Mononuclear cell (primary cell): Measurements from ENCODE around the gene IFNA5. TPM values are rescaled to one million over a fixed set of nuclear protein-coding genes. Genes with fewer than 3 reads are reported as not detected.

Source experiments
- H3K27me3 ChIP-seq: 2 replicates; pipeline ENCODE4 v1.6.0; 2011; ENCODE audit warnings: low read length, control low read depth; ENCODE audit not compliant: insufficient read depth
- H3K4me1 ChIP-seq: 2 replicates; pipeline ENCODE4 v1.5.1; 2011; ENCODE audit warnings: mild to moderate bottlenecking, low read length, control low read depth; ENCODE audit not compliant: insufficient read depth
- H3K4me3 ChIP-seq: 2 replicates; pipeline ENCODE4 v1.5.1; 2011; ENCODE audit warnings: mild to moderate bottlenecking, low read length, moderate library complexity
- H3K9me3 ChIP-seq: 2 replicates; pipeline ENCODE4 v1.5.1; 2011; ENCODE audit warnings: low read depth, mild to moderate bottlenecking, control low read depth, low read length
- total RNA-seq: library from RNA; depleted of rRNA; stranded (reverse); fragments of >200 nt; gene quantifications from one replicate; pipeline ENCODE4 v1.2.3, GENCODE V29; 2012

The IFNA5 gene
- total RNA-seq, 1 donor = 0.10 TPM

DNA sequence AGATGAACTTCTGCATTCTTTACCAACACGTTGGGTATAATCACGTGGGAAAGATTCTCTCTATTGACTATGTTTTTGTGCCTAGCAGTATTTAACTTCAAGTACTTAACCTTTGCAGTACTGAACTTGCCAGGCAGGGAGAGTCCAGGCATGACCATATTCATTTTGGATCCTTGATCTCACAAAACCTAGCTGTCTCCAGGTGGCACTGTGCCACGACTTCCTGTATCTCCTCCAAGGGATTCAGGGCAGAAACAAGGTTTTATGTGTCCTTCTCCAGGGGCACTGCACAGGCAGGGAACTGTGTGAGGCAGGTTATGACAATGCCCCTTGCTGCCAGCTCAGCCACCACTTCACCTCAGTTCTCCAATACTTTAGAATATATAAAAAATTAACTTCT, 11.7 kb upstream of the IFNA5 start:
- Histone ChIP-seq H3K4me3 (no peak overlapping the region), H3K4me1 (no peaks in the 10 kb centered on the region), H3K27me3 (no peaks in the 10 kb centered on the region), H3K9me3 (no peaks in the 10 kb centered on the region)

DNA sequence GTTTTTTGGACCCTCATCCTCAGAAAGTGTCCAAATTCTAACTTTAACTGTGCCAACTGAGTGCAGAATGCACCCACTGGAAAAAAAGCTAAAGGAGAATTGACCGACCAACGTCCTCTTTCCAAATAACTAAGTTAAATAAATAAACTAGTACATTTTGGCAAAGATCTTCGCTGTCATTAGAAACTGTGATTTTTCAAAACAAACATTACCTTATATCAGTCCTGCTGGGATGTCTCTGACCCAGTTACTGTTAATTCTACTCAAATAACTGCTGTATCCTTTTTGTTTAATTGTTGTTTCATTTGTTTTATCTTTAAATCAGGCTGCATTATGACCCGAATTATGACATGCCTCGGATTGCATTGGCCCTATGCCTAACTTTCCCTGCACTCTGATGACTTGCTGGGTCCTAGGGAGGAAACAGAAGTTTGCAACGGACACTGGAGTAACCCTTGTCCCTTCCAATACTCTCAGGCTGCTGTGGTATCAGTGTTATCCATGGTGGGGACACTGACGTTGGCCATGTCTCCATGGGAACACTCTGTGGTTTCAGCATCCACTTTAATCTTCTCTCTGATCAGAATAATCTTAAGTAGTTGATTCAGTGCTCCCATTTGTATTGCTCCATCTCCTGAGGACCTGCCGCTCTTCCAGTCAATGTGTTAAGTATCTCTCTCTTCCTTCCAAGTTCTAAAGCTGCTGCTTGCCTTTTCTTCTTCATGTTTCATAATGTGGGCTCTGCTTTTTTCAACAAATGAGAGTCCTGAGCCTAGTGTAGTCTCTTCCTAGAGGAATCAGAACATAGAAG, 11.1 kb upstream of the IFNA5 start:
- Histone ChIP-seq H3K9me3 (no peaks in the 10 kb centered on the region), H3K4me1 (no peaks in the 10 kb centered on the region), H3K4me3 (no peak overlapping the region), H3K27me3 (no peaks in the 10 kb centered on the region)

DNA sequence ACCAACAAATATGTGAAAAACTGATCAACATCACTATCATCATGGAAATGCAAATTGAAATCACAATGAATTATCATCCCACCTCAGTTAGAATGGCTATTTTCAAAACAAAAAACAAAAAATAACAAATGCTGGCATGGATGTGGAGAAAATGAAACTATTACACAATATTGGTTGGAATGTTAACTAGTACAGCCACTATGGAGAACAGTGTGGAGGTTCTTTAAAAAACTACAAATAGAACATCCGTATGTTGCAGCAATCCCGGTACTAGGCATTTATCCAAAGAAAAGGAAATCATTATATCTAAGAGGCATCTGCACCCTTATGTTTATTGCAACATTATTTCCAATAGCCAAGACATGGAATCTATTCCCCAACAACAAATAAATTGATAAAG, 9.0 kb upstream of the IFNA5 start:
- H3K9me3 ChIP-seq = no peaks in the 10 kb centered on the region
- no peak overlapping the region for H3K4me3 ChIP-seq
- no peaks in the 10 kb centered on the region for H3K4me1 ChIP-seq
- peaks cover 3% of the 10 kb centered on the region for H3K27me3 ChIP-seq

DNA sequence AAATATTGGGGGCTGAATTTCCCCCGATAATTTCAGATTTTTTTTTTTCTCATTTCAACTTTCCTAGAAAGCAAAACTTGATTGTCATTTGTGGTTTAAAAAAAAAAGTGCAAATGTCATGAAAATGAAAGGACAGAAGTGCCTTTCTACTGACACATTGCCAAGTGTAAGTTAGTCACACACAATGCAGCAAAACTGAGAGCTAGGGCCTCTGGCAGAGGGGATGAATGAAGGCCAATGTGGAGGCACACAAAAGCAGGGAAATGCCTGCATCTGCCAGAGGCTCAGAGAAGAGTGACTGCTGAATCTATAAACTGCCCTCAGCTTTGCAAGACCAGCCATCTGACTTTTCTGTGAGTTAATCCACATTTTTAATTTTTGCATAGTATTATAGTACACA, 6.8 kb upstream of the IFNA5 start:
- peaks cover 3% of the 10 kb centered on the region for H3K27me3 ChIP-seq
- no peak overlapping the region for H3K4me3 ChIP-seq
- H3K4me1 ChIP-seq = no peaks in the 10 kb centered on the region
- H3K9me3 ChIP-seq = no peaks in the 10 kb centered on the region

DNA sequence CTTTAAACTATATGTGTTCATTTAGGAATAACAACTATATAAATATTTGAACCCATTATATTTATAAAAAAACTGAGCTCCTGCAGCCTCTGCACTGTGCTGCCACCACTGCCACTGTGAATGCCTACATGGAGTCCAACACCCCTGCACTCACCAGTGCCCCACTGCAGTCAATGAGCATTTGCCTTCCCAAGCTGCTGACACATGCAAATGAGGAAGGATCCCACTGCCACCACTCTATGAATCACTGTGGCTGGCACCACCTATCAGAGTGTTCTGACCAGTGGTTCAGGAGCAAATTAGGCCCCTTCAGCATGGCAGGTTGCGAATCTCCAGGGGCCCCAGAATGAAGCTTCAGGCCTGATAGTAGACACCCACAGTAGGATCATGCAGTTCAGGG, 9.1 kb downstream of the IFNA5 start:
- H3K4me1 ChIP-seq = peaks cover 14% of the 10 kb centered on the region
- no peaks in the 10 kb centered on the region for H3K9me3 ChIP-seq
- no peak overlapping the region for H3K4me3 ChIP-seq
- peaks cover 15% of the 10 kb centered on the region for H3K27me3 ChIP-seq

DNA sequence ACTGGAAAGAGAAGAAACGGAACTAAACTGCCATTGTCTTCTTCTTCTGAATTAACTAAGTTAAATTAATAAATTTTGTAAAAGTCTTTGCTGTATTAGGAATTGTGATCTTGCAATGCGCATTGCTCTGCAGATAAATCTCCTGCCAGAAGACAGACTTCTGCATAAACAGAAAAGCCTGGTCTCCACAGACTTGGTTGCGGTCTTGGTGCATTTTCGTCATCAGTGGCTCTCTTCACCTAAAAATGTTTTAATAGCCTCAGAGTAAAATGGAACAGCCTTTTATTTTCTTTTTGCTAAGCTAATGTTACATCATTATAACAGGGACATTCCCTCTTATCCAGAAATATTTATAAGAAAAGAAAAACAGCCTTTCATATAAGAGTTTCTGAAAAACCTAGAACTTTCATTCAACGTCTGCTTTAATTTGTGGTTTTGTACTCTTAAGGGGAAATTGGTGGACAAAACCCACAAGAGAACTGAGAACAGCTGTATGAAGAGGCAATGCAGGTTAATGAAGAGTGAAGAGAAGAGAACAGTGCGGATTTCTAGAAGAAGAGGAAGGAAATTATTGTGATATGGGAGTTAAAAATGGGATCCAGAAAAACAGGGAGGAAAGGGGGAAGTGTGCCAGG, 10.1 kb downstream of the IFNA5 start:
- Histone ChIP-seq H3K4me3 (no peak overlapping the region), H3K9me3 (no peaks in the 10 kb centered on the region), H3K4me1 (peaks cover 14% of the 10 kb centered on the region), H3K27me3 (peaks cover 10% of the 10 kb centered on the region)

DNA sequence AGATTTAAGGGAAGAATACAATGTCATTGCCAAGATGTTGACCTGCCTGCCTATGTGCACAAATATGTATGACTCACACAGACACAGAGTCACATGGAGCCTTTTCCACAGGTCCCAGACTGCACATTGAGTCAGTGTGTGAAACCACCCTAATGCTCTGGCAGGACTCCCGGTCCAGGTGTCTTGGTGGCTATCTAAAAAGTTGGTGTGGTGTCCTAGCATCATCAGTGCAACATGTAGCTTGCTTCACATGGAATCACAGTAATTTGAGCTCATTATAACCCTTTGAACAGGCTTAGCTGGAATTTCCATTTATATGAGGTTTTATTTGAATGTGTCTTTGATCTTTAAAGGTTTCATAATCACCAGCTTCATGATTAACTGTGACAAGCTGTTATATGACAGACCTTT, 10.7 kb downstream of the IFNA5 start:
- H3K4me3 ChIP-seq = no peak overlapping the region

DNA sequence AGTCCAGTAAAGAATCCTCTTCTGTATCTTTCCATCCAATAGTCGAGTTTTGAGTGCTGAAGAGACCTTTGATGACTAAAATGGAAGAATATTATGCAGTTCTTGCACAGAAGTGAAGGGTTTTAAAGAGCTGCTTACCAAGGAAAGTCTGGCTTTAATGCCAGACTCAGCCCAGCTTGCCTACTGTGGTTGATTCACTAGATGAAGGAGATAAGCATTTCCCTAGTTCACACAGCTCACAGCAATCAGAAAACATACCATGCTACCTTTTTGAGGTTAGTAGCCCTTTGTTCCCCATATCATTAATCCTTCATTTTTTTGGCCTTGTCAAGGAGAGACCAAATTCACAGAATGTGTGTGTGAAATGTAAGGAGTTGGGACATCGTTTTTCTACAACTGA, 15.3 kb downstream of the IFNA5 start:
- peaks cover 10% of the 10 kb centered on the region for H3K27me3 ChIP-seq
- no peaks in the 10 kb centered on the region for H3K9me3 ChIP-seq
- no peak overlapping the region for H3K4me3 ChIP-seq
- peaks cover 15% of the 10 kb centered on the region for H3K4me1 ChIP-seq

More for the DNA sequence above, 10.7 kb downstream of the IFNA5 start:
- Histone ChIP-seq H3K27me3 (peaks cover 10% of the 10 kb centered on the region), H3K9me3 (no peaks in the 10 kb centered on the region), H3K4me1 (peaks cover 14% of the 10 kb centered on the region)

DNA sequence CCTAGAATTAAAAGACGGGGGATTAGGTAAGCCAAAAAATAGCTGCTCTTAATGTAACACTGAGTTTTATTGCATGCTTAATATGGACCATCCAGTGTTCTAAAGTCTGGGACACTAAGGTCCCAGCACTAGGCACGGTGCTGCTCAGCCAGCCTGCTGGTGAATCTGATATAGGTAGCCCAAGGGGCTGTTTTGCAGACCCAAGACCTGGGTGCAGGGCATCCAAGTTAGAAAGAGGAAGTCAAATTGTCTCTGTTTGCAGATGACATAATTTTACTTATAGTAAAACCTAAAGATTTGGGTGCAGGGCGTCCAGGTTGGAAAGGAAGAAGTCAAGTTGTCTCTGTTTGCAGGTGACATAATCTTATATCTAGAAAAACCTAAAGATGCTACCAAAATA, 17.8 kb downstream of the IFNA5 start:
- H3K4me3 ChIP-seq = no peak overlapping the region
- H3K4me1 ChIP-seq = peaks cover 15% of the 10 kb centered on the region
- H3K9me3 ChIP-seq = no peaks in the 10 kb centered on the region
- peaks cover 2% of the 10 kb centered on the region for H3K27me3 ChIP-seq

DNA sequence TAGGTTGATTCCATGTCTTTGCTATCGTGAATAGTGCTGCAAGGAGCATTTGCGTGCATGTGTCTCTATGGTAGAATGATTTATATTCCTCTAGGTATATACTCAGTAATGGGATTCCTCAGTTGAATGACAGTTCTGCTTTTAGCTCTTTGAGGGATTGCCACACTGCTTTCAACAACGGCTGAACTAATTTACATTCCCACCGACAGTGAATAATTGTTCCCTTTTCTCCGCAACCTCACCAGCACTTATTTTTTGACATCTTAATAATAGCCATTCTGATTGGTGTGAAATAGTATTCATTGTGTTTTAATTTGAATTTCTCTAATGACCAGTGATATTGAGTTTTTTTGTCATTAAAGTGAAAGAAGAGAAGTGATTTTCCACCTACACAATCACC, 18.5 kb downstream of the IFNA5 start:
- H3K27me3 ChIP-seq = peaks cover 2% of the 10 kb centered on the region
- no peak overlapping the region for H3K4me3 ChIP-seq

DNA sequence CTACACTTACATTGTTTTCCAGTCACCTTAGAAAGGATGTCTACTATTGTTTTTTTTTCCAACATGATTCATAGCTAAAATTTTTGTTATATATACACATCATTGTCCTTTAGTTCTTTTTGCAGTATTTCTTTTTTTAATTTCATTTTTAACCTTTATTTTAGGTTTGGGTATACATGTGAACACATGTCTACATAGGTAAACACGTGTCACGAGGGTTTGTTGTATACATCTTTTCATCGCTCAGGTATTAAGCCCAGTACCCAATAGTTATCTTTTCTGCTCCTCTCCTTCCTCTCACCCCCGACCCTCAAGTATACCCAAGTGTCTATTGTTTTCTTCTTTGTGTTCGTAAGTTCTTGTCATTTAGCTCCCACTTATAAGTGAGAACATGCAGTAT, 19.0 kb downstream of the IFNA5 start:
- H3K4me3 ChIP-seq = no peak overlapping the region
- H3K4me1 ChIP-seq = peaks cover 15% of the 10 kb centered on the region
- peaks cover 1% of the 10 kb centered on the region for H3K27me3 ChIP-seq
- no peaks in the 10 kb centered on the region for H3K9me3 ChIP-seq

More for the DNA sequence above, 18.5 kb downstream of the IFNA5 start:
- Histone ChIP-seq H3K4me1 (peaks cover 15% of the 10 kb centered on the region), H3K9me3 (no peaks in the 10 kb centered on the region)

DNA sequence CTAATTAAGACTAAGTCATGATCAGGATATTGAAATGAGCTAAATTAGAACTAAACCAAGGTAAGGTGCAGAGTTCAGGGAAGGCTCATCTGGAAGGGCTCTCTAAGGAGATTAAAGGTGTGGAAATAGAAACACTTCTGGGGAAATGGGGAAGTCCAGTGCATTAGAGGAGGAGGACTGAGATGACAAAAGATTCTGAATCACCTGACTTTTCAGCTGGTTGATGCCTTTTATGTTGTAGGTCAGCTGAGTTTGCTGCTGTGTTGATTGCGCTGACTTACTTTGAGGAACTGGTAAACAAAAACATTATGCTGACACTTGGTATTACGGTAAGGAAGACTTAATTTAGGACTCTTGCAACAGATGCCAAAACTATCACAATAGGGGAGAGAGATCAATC, 23.8 kb downstream of the IFNA5 start:
- no peaks in the 10 kb centered on the region for H3K4me1 ChIP-seq
- H3K9me3 ChIP-seq = no peaks in the 10 kb centered on the region
- peaks cover 10% of the 10 kb centered on the region for H3K27me3 ChIP-seq
- no peak overlapping the region for H3K4me3 ChIP-seq

DNA sequence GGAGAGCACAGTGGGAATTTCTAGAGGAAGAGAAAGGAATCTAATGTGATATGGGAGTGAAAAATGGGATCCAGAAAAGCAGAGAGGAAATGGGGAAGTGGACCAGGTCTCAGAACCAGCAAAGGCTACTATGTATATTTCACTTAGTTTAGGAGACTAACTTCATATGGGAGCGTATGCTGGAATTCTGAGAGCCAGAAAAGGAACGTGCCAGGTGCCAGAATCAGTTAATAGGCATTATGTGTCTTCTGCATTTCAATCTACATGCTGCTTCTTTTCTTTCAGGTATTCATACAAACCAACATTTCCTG, 36.8 kb downstream of the IFNA5 start:
- Histone ChIP-seq H3K9me3 (no peaks in the 10 kb centered on the region), H3K4me1 (peaks cover 7% of the 10 kb centered on the region), H3K4me3 (no peak overlapping the region), H3K27me3 (no peaks in the 10 kb centered on the region)

DNA sequence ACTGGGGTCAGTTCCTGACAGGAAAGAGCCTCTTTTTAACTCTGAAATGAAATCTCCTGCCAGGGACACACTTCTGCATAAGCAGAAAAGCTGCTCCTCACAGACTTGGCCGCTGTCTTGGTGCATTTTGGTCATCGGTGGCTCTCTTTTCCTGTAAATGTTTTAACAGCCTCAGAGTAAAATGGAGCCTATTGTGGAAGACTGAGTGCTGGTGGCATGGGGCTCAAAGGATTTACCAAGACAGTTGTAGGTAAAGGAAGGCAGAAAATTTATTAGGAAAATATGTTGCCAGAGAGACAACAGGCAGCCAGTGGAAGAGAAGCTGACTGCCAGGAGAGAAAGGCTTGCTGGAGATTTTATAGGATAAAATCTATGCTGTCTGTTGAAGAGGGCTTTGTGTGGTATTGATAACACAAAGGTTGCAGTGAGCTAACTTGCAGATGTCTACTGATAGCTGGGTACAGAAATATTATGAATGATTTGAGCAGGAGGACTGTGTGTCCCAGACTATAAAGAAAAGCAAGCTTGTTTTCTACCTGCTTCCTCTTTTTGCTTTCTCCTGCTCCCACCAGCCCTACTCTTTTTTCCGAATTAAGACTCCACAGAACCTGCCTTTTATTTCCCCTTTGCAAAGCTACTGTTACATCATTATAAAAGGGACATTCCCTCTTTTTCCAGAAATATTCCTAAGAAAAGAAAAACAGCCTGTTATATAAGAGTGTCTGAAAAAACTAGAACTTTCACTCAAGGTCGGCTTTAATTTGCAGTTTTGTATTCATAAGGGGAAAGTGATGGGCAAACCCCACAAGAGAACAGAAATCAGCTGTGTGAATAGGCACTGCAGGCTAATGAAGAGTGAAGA, 37.4 kb downstream of the IFNA5 start:
- H3K4me1 ChIP-seq = peaks cover 7% of the 10 kb centered on the region

DNA sequence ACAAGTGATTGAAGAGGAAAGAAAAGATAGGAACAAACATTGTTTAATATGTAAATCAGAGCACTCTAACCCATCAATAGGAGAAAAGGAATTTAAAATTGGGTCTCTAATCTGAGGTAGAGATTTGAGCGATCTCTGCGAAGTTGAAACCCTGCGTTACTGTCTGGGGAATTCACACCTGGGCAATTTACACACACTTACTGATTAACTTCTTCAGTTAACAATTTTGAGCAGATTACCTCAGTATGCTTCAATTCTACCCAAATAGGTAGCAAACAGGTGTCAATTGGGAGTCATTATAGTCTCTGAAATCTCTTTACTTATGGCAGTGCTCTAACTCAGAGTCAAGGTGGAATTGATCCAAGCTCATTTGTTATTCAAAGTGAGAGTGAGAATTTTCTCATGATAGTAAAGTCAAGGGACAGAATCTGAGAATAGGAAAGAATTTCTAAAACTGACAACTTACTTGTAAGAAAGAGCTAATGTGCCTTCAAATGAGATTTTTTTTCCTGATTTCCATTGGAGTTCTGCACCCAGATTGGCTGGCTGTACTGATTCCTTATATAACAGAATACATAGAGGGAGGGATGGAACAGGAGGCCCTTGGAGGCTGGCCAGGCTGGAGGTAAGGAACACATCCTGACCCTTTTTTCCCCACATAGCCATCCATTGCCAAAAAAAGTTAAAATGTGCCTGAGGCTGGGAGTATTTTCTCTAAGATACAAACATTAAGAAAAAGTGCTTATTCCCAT, 38.2 kb downstream of the IFNA5 start:
- no peak overlapping the region for H3K4me3 ChIP-seq
- H3K9me3 ChIP-seq = no peaks in the 10 kb centered on the region
- H3K4me1 ChIP-seq = peaks cover 7% of the 10 kb centered on the region
- no peaks in the 10 kb centered on the region for H3K27me3 ChIP-seq

More for the DNA sequence above, 37.4 kb downstream of the IFNA5 start:
- Histone ChIP-seq H3K4me3 (no peak overlapping the region), H3K9me3 (no peaks in the 10 kb centered on the region), H3K27me3 (no peaks in the 10 kb centered on the region)
